Hematopoietic multipotent progenitor cell treated with erythropoietin and hydrocortisone succinate and interleukin-3 and kit ligand, for 4 days (in vitro differentiated cells): ENCODE measurements around the gene DNAJC8.
A peak's percentile ranks its signal among the peaks of the same experiment; 100 is the strongest.

ENCODE experiments used
- DNase-seq: peaks from one replicate; pipeline ENCODE4 v3.0.0-alpha.2; 2015

The DNAJC8 gene

DNA sequence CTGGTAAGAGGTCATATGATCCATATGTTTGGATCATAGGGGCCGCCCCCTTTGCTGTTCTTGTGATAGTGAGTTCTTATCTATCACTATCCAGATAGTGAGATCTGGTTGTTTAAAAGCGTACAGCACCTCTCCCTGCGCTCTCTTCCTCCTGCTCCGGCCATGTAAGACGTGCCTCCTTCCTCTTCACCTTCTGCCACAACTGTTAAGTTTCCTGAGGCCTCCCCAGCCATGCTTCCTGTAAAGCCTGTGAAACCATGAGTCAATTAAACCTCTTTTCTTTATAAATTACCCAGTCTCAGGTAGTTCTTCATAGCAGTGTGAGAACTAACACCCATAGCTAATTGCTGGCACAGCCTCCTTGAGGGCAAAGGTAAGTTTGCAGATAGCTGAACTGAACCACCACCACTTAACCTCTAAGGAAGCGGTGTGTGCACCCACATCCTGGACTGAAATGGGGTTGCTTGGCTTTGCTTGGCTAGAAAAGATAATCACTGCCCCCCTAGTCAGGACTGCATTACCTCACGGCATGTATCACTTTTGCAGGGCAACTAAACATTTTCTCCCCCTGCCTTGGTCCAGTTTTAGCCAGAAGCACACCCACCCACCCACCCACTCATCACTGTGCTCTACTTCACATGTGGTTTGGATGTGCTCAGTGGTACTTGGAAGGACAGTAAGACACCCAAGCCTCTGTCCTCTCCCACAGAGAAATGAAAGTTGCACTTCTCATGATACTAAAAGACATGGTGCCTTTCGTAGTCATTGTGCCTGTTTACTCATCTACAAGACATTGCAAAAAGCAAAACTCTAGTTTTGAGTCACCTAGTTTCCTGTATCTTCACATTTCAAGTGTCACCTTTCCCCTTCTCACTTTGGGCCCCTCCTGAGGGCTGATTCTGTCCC, 33.2 kb downstream of the DNAJC8 start:
- peak; percentile 50 for DNase-seq

DNA sequence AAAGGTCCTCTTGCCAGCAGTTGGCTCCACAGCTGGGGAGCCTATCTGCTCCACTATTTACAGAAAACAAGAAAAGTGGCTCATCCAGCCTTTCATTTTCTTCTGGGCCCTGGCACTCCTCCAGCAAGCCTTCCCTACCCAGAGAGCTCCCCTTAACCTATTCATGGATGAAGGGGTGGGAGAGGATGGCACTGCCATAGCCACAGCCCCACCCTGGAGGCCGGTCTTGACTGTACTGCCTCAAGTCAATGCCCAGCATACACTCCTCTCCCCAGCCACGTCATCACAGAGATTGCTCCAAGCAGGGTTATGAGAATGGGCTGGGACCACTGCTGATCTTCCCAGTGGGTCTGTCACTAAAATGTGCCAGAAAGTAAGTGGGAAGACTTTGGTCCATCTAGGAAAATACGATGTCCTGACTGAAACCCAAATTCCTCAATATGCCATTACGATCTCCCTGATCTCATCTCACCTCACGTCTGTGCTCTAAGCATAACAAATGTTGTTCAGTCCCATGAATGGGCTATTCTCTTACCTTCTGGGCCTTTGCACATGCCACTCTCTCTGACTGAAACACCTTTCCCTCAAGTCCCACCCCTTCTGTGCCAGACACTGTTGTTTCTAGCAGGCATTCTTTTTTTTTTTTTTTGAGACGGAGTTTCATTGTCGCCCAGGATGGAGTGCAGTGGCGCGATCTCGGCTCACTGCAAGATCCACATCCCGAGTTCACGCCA, 35.0 kb downstream of the DNAJC8 start:
- no peak for DNase-seq

DNA sequence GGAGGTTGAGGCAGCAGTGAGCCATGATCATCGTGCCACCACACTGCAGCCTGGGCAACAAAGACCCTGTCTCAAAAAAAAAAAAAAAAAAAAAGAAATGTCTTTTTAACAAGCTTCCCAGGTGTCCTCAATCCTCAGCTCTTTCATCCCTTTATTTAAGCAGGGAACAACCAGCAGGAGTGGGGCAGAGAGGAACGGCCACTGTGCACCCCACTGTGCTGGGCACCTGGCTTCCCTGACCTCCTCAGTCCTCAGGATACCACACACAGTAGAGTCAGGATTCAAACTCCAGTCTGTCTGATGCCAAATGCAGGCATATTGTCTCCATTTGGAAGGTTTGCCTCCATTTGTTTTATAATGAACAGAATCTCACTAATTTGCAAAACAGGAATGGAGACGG, 36.5 kb downstream of the DNAJC8 start:
- DNase-seq = no peak

DNA sequence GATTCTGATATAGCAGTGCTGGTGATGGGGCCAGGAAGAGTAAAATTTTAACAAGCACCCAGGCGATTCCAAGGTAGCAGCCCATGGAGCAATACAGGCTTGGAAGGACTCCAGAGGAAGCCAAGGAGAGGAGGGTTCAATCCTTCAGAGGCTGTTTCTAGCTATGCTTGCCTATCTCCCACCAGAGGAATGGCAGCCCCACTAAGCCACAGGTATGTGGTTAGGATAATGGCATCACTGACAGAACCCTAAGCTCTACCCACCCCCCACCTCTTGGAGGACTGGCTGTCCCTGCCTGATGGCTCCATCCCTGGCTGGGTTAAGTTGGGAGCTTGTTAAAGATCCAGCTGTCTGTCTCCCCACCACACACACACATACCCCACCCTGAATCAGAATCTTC, 37.0 kb downstream of the DNAJC8 start:
- no peak for DNase-seq

DNA sequence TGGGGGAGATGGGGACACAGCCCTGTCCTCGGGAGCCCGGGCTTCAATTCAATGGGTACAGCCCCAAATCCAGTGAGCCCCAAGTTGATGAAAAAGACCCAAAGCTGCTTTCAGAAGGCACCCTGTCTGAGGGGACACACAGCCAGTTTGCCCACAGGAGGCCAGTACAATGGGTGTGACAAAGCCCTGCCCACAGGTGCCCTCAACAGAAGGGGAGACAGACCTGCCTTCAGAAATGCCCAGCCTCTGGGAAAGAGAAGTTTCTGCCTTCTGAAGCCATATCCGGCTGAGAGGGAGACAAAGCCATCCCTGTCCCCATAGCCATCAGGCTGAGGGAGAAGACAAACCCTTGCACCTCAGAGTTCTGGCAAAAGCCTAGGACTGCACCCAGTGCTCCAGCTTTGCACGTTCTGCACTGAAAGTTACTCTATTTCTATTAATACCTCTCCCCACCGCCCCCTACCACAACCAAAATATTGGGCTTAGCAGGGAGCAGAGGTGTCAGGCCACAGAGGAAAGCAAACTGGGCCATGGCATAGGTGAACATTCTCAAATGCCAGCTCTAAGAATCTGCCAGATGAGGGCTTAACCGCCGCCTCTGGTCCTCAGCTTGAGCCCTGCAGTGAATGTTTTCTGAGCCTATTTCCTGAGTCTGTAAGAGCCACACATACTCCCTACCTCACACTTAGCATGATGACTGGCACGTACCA, 38.3 kb downstream of the DNAJC8 start:
- no peak for DNase-seq

DNA sequence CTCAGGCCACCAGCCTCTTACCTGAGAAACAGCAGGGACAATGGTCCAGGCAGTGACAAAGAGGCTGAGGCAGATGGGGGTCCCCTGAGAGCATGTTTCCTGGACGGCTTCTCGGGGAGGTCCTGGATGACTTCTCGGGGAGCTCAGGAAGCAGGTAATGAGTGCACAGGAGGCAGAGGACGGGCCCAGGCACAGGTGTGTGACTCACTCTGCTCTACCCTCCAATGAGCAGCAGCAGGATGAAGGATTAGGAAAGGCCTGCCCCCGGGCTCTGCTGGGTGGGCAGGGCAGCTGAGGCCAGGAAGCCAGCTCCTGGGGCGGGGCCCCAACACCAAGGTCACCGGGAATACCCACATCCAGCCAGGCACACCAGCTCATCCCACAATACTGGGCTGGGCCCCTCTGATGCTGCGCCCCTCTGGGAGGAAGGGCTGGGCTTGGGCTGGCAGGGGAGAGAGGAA, 39.1 kb downstream of the DNAJC8 start:
- DNase-seq = no peak

DNA sequence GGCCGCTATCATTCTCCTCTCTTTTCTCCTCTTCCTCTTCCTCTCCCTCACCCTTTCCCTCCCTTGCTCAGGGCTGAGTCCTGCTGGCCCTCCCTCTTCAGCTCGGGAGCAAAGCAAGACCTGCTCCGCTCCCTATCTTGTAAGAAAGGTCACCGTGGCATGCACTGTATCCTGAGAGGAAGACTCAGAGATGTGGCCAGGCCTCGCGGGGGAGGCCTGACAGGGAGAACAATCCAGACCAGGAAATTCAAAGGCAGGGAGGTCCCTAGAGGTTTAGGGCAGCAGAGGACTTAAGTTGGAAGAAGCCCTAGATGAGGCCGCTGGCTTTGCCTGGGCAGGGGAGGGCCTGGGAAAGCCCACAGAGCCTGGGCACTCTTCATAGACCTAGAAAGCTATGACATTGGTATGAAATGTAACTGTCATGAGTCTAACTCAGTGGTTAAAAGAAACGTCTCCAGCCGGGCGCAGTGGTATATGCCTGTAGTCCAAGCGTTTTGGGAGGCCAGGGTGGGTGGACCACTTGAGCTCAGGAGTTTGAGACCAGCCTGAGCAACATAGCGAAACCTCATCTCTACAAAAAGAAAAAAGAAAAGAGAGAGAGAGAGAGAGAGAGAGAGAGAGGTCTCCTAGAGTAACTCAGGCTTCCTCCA, 41.7 kb downstream of the DNAJC8 start:
- DNase-seq = no peak

DNA sequence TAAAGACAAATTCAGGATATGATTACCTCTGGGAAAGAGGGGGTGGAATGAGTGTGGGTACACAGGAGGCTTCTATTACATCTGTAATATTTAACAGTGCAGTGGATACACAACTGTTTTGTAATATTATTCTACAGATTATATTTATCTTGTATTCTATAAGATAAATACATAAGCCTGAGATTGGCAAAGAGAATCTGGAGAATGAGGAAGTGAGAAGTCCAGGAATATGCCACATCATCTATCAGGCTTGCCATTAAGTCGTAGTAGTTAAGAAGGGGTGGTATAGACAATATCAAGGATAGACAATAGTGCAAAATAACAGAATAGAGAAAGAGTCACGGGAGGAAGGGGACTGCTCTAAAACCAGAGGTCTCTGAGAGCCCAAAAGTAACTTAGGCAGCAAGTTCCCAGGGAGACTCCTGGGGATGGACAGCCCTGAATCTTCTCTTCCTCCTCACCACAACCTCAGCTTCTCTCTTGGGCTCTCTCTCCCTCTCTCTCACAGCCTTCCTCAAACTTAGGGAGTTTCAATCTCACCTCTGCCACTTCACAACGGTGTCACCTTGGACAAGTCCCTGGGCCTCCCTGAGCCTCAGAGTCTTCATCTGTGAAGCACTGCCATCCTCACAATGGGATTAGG, 42.4 kb downstream of the DNAJC8 start:
- DNase-seq = peak; percentile 54

DNA sequence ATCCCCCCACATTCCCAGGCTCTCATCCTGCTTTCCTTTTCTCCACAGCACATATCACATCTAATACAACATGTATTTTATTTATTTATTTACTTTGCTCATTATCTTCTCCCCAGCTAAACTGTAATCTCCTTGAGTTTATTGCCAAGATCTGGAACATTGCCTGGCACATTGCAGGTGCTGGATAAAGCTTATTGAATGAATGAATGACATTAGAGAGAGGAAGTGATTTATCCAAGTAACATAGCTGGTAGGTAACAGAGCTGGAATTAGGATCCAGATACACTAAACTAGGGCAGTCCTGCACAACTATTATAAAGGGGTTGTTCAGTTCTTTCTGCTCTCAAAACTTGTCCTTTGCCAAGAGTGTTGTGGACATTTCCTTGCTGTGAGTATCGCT, 47.8 kb downstream of the DNAJC8 start:
- no peak for DNase-seq

DNA sequence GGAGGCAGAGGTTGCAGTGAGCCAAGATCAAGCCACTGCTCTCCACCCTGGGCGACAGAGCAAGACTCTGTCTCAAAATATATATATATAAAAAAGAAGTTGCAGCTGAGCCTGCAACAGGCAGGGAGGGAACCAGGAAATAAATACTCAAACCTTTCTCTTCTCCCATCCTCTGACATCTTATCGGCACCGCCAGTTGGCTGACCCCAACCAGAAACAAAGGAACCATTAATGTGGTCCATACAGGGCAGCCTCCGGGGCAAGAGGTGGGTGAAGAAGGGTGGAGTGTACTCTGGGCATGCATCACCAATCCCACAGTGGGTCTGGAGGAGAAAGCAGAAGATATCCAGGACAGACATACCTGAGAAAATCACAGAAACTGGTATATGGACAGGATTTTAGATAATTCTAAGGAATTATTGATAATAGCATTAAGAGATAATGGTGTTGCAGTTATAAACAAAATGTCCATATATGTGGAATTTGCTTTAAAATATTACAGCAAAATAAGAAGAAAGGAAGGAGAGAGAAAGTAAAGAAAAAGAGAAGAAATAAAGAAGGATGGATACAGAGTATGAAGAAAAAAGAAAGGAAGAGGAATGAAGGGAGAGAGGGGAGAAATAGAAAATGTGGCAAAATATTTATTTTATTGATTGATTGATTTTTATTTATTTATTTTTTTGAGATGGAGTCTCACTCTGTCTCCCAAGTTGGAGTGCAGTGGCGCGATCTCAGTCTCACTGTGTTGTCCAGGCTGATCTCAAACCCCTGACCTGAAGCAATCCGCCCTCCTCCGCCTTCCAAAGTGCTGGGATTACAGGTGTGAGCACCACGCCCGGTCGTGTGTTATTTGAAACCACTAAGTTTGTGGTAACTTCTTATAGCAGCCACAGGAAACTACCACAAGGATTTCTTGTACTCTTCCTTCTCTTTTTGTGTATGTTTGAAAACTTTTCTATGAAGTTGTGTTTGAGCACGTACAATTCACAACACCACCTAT, 52.2 kb downstream of the DNAJC8 start:
- peak; percentile 58 for DNase-seq

DNA sequence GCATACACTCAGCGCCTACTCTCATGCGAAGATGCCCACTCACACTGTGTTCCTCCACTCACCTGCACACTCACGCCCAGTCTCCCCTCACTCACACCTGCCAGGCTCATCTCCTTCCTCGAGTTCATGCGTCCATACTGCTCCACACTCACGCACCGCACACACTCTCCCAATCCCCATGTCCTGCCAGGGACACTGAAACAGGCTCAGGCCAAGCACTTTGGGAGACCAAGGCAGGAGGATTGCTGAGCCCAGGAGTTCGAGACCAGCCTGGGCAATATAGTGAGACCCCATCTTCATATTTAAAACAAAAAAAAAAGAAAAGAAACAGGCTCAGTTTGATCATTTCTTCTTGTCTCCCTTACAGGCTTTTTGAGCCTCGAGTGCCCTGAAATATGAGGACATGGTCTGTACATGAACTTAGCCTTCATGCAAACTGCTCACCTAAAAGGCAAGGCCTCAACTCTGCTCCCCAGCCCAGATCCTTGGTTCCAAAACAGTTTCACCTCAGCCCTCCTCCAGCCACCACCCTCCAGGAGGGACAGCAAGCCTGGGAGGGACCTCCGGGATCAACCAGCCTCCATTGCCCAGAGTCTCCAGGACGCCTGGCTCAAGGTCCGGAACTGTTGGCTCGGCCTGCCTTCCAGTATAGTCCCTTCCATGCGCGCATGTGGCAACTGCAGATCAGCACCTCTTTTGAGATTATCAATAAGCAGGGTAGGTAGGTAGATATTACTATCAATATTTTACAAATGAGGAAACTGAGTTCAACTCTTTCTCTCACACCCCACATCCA, 53.9 kb downstream of the DNAJC8 start:
- no peak for DNase-seq

DNA sequence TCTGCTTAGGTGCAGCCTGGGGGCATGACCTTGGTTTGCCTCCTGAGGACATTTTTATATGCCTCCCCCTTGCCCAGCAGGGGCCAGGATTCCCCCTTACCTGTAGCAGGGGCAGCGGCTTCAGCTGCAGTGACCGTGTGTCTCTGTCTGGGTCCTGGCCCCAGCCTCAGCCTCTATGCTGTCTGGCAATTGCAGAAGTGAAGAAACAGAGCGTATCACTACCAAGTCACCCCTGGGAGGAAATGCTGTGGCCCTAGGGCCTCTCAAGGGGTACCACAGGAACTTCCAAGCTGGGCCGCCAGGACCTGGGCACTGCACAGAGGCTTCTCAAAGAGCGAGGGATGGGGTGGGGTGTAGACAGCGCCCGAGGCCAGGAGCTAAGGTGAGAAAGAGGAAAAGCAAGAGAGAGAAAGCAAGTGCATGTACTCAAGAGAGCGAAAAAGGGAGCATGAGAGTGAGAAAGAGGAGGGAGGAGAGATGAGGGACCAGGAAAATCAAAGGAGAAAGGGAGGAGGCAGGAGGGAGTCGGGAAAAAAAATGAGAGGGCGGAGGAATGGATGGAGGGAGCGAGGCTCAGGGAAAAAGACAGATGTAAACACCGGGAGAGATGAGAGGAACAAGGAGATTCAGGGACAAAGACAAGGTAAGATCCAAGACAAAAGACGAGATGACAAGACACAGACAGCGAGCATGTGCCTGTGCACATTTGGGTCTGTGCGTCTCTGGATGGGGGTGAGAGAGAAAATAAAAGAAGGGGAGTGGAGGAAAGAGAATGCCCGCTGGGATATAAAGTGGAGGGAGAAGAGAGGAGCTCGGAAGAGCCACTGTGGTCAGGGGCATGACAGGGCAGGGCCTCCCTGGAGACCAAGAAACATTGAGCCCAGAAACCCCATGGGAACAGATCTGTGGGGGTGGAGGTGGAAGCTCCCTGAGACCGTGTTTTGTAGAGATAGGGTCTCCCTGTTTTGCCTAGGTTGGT, 56.0 kb downstream of the DNAJC8 start, which contains the start of gene PTAFR:
TSS of gene PTAFR (minus strand) at position 199 of the 979 bp plus-strand sequence. CDS start 25,669 bp downstream, outside the sequence.
- DNase-seq = peak; percentile 83

DNA sequence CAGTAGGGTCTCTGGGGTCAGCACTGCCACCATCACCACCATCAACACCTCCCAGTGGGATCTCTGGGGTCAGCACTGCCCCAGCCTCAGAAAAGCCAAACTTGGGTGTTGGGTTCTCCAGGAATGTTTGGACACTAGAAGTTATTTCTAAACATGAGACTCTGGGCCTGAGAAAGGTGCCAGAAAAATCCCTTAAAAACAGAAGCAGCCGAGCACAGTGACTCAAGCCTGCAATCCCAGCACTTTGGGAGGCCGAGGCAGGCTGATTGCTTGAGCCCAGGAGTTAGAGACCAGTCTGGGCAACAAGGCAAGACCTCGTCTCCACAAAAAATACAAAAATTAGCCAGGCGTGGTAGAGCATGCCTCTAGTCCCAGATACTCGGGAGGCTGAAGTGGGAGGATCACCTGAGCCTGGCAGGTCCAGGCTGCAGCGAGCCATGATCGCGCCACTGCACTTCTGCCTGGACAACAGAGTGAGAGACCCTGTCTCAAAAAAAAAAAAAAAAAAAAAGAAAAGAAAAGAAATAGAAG, 56.8 kb downstream of the DNAJC8 start:
- no peak for DNase-seq

DNA sequence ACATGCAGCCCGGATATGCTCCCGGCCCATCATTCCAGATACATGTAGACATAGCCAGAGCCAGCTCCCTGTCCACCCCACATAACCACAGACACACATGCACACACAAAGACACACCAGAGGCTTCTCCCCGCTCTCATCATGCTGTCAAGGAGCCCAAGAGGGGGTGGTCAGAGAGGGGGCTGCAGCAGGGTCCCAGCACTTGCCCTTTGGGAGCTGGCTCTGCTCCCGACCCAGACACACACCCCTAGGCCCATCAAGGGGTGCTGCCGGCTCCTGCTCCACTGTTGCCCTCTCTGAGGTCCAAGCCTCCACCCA, 58.9 kb downstream of the DNAJC8 start:
- DNase-seq = no peak

DNA sequence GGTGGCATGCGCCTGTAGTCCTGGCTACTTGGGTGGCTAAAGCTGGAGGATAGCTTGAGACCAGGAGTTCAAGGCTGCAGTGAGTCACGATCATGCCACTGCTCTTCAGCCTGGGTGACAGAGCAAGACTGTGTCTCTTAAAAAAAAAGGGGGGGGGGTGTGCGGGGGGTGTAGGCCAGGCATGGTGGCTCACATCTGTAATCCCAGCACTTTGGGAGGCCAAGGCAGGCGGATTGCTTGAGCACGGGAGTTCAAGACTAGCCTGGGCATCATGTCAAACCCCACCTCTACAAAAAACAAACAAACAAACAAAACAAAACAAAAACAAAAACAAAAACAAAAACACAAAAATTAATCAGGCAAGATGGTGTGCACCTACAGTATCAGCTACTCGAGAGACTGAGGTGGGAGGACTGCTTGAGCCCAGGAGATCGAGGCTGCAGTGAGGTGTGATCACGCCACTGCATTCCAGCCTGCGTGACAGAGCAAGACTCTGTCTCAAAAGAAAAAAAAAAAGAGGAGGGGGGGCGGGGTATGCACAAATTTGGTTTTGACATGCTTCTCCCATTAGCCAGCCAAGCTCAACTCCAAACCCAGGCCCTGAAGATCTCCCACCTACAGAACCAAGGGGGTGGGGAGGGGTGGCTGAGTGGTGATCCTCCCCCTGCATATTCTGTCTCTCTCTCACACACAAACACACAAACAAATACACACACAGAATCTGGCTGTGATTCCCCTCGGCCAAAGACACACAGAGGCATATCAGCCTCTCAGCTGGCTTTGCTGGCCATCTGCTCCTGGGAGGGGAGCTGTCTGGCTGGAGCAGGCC, 59.5 kb downstream of the DNAJC8 start:
- DNase-seq = no peak

DNA sequence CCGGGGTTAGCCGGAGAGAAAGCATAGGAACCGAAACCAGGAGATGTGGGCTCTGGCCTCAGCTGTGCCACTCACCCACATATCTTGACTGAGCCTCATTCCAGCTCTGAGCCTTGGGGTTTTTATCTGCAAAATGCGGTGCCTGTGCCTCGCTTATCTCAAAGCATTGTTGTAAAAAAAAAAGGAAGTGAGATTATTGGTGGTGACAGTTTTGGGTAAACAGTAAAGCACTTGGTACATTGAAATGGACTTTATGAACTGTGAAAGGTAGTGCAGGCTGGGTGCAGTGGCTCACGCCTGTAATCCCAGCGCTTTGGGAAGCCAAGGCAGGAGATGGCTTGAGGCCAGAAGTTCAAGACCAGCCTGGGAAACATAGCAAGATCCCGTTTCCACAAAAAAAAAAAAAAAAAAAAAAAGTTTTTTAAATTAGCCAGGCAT, 60.1 kb downstream of the DNAJC8 start:
- DNase-seq = peak; percentile 98

DNA sequence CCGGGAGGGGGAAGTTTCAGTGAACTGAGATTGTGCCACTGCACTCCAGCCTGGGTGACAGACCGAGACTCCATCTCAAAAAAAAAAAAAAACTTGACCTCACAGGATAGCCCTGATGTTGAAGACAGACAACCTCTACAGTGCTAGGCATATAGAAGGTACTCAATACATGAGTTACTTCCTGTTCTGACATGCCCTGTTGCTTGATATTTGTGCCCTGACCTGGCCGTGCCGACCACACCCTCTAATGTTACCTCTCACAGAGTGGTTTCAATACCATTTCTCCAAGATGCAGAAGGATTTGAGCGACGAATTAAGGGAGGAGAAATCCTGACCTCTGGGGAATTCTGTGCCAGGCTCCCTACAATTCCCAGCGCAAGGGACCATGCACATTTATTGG, 61.6 kb downstream of the DNAJC8 start:
- DNase-seq = no peak
